ENCODE data around the gene SPACDR.

Gene SPACDR

DNA sequence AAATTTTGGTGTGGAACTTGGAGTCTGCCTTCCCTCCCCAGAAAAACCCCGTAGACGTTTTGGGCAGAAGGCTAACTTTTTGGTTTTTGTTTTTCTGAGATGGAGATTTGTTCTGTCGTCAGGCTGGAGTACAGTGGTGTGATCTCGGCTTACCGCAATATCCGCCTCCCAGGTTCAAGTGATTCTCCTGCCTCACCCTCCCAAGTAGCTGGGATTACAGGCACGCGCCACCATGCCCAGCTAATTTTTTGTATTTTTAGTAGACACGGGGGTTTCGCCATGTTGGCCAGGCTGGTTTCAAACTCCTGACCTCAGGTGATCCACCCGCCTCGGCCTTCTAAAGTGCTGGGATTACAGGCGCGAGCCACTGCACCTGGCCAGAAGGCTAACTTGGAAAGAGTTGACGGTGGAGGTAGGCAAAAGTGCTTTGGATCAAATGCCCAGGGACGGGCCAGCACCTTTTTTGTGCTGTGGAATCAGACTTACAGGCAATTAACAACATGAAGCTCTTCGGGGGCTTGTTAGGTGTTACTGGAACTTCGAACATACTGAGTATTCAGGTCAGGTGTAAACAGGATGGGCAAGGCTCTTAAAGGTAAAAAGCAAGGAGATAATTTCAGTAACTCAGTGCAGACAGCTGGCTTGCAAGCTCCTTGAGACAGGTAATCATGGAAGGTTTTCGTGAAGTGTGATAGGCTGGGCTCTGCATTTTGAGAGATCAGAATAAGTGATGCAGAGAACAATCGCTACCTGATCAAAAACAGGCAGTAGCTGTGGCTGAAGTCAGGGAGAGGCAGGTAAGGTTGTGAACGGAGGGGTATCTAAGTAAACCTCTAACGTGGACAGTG lies 29.5 kb downstream of the SPACDR start:
- DNase-seq (ENCODE audit: low read depth): no peak

DNA sequence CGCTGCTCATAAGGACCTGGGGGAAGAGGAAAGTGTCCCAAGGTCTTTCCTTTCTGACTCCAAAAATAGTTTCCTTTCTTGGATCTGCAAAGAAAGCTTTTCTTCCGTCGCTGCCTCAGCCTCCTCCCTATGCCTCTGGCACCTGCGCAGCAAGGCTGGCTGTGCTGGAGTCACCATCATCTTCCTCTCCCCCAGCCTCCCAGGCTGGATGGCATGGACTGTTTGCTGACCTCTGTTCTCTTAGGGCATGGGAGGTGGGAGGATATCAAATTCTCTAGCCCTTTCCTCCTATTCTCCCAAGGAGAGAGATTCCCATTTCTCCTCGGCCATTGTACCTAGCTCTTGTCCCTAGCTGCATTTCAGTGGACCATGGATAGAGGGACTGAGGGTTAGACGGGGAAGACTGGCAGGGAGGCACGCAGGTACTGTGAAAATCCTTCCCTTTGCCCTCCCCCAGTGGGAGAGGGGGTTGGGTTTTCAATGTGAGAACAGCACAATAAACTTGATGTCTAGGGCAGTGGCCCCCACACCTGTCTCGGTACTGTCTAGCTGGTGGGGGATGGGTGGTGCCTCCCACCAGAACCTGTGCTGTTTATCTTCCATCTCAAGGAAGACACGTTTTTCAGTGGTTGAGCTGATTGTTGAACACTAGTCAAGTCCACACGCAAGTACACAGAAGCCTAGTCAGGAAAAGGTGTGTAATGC lies 30.3 kb downstream of the SPACDR start:
- DNase-seq (ENCODE audit: low read depth): no peak

- no peak for DNase-seq (ENCODE audit: low read depth)
Measured at GRCh38 chr7:100433276-100433591, 30.8 kb downstream of the SPACDR start.

DNA sequence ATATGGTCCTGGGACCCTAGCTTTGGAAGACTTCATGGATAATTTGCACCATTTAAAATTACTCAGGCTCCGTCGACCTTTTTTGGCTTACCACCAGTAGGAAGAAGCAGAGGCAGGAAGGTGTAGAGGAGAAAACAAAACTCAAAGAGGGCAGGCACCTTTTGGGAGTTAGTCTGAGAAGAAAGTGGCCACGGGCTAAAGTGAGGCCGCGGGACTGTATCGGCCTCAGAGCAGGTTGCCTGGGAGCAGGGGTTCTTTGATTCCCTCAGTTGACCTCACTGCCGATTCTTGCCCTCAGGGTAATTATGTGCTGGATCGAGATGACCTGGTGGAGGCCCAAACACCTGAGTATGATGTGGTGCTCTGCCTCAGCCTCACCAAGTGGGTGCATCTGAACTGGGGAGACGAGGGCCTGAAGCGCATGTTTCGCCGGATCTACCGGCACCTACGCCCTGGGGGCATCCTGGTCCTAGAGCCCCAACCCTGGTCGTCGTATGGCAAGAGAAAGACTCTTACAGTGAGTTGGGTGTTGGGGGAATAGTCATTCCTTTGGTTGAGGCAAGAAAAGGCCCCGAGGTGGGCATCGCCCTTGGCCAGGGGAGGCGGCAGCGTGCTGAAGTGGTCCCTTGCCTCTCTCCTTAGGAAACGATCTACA lies 31.3 kb downstream of the SPACDR start:
- no peak for DNase-seq (ENCODE audit: low read depth)

GRCh38 chr7:100432053-100432452 lies 32.0 kb downstream of the SPACDR start:
- no peak for DNase-seq (ENCODE audit: low read depth)

DNA sequence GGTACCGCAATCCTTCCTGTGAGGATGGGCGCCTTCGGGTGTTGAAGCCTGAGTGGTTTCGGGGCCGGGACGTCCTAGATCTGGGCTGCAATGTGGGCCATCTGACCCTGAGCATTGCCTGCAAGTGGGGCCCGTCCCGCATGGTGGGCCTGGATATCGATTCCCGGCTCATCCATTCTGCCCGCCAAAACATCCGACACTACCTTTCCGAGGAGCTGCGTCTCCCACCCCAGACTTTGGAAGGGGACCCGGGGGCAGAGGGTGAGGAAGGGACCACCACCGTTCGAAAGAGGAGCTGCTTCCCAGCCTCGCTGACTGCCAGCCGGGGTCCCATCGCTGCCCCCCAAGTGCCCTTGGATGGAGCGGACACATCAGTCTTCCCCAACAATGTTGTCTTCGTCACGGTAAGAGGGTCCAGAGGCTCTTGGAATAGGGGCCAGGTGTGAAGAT lies 32.7 kb downstream of the SPACDR start:
- DNase-seq (ENCODE audit: low read depth): no peak

- peak; percentile 20 for DNase-seq (ENCODE audit: low read depth)
Measured at GRCh38 chr7:100430493-100431285, 33.4 kb downstream of the SPACDR start.

GRCh38 chr7:100429637-100430492 lies 34.2 kb downstream of the SPACDR start, which contains the start of gene MEPCE:
TSS of gene MEPCE (plus strand) at chr7:100429831. CDS start at chr7:100430019, 188 bp downstream.
- peak; percentile 93 for DNase-seq (ENCODE audit: low read depth)

GRCh38 chr7:100428967-100429636 lies 35.0 kb downstream of the SPACDR start:
- DNase-seq (ENCODE audit: low read depth): peak; percentile 100

DNA sequence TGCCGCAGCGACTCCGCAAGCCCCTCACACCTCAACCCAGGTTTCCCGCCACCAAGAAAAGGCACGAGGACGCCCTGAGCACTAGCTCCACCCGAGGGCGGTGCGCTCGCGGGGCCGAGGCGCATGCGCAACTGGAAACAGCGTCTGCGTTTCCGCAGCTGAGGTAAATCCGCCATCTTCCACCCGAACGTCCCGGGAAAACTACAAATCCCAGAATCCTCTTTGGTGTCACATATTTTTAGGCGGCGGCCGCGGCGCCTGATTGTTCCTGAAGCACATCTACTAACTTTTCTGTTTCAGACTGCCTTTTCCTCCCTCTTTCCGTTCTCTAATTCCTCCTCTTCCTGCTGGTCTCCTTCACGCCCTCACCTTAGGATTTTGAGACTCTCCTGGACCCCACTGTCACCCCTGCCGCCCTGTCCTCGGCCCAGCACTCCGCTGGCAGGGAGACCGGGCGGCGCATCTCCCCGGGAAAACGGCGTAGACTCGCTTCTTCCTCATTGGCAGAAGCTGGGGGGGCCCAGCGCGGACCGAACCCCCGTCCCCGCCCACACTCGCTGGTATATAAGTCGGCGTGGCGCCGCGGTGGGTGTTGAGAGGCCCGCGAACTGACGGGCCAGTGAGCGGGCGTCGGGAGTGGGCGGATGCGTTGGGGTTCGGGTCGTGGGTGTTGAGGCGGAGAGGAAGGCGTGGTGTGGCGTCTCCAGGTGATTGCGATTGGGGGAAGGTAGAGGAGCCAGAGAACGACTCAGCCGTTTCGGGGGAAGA lies 35.7 kb downstream of the SPACDR start, which contains the start of gene ZCWPW1:
Gene ZCWPW1, minus strand, starts transcription at position 505 of the 768 bp plus-strand sequence. CDS start 8,054 bp downstream, outside the sequence.
- peak; percentile 93 for DNase-seq (ENCODE audit: low read depth)

- no peak for DNase-seq (ENCODE audit: low read depth)
Measured at GRCh38 chr7:100427762-100428198, 36.3 kb downstream of the SPACDR start.

DNA sequence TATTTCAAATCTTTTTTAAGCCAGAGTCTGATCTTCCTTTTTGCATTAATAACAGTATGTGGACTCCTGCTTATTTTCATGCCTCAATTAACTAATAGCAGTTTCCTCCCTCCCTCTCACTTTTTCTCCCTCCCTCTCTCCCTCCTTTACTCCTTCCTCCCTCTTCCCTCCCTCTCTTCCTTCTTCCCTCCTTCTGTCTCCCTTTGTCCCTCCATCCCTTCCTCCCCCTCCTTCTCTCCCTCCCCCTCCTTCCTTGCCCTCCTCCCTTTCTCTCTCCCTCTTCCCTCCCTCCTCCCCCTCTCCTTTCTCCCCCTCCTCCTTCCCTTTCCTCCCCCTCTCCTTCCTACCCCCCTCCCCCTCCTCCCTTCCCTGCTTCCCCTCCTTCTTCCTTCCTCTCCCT lies 37.5 kb downstream of the SPACDR start:
- DNase-seq (ENCODE audit: low read depth): no peak

- DNase-seq (ENCODE audit: low read depth): no peak
Measured at GRCh38 chr7:100425347-100425746, 38.7 kb downstream of the SPACDR start.

DNA sequence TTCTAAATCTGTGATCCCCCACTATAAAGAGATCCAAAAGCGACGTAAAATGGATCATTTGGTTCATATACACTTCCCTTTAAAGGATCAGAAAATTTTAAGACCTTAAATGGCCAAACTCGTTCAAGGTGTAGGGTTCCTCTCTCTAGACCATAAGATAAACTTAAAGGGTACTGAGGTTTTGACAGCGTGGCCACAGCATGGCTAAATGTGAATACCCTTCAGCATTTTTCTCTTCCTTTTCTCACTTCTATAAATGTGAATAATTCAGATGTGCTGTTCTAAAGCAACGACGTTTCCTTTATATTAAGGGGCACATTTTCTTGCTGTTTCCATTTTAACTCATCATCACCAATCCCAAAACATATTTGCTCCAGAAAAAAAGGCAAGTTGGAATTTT lies 40.7 kb downstream of the SPACDR start:
- no peak for DNase-seq (ENCODE audit: low read depth)

- no peak for DNase-seq (ENCODE audit: low read depth)
Measured at GRCh38 chr7:100419660-100420226, 44.3 kb downstream of the SPACDR start.

- DNase-seq (ENCODE audit: low read depth): no peak
Measured at GRCh38 chr7:100418930-100419659, 45.0 kb downstream of the SPACDR start.

DNA sequence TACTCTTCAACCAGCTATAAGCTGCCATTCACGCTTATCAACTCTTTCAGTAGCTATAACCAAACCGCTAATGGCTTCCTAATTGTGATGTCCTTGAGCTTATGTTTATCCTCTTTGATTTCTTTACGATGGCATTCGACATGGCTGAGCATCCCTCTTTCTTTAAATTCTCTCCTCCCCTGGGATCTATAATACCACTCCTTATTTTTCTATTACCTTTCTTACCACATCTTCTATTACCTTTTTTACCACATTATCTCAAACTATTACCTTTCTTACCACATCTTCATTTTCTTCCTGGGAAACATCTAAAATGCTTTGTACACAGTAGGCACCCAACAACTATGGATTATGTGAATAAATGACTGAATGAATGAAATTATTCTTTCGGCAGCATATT lies 48.6 kb downstream of the SPACDR start:
- DNase-seq (ENCODE audit: low read depth): no peak

- no peak for DNase-seq (ENCODE audit: low read depth)
Measured at GRCh38 chr7:100413889-100414288, 50.2 kb downstream of the SPACDR start.
